Astrocyte (in vitro differentiated cells and primary cell): ENCODE measurements around the gene CEACAM19. TPM values are rescaled to one million over a fixed set of nuclear protein-coding genes. Genes with fewer than 3 reads are reported as not detected.
A peak's percentile ranks its signal among the peaks of the same experiment; 100 is the strongest.

Source experiments
- DNase-seq: peaks from one replicate; pipeline ENCODE4 v3.0.0-alpha.2; 2010; ENCODE audit warnings: low read depth
- FAIRE-seq: peaks from 2 replicates; lab custom pipeline; 2011; peaks lifted over from hg19 to GRCh38; lab: Jason Lieb, UNC
- H2AFZ ChIP-seq: 2 replicates; pipeline ENCODE4 v1.6.0; 2012; ENCODE audit warnings: low read depth, low read length, inconsistent platforms
- H3K27ac ChIP-seq: 2 replicates; pipeline ENCODE4 v1.5.1; 2011; ENCODE audit warnings: low read depth, low read length, inconsistent platforms
- H3K27me3 ChIP-seq: 2 replicates; pipeline ENCODE4 v1.6.0; 2011; ENCODE audit warnings: low read length, inconsistent platforms; ENCODE audit not compliant: insufficient read depth
- H3K36me3 ChIP-seq: 2 replicates; pipeline ENCODE4 v1.5.1; 2011; ENCODE audit warnings: low read length, inconsistent platforms; ENCODE audit not compliant: insufficient read depth
- H3K4me1 ChIP-seq: 2 replicates; pipeline ENCODE4 v1.5.1; 2011; ENCODE audit warnings: low read length, inconsistent platforms; ENCODE audit not compliant: insufficient read depth
- H3K4me2 ChIP-seq: 2 replicates; pipeline ENCODE4 v1.6.0; 2012; ENCODE audit warnings: low read length, inconsistent platforms
- H3K4me3 ChIP-seq: 2 replicates; pipeline ENCODE4 v1.5.1; 2011; ENCODE audit warnings: low read depth, mild to moderate bottlenecking, low read length, inconsistent platforms; ENCODE audit not compliant: insufficient read depth
- H3K79me2 ChIP-seq: 2 replicates; pipeline ENCODE4 v1.6.0; 2012; ENCODE audit warnings: mild to moderate bottlenecking, low read length, inconsistent platforms; ENCODE audit not compliant: insufficient read depth
- H3K9ac ChIP-seq: 2 replicates; pipeline ENCODE4 v1.6.0; 2012; ENCODE audit warnings: mild to moderate bottlenecking, low read length, inconsistent platforms
- H3K9me3 ChIP-seq: 2 replicates; pipeline ENCODE4 v1.5.1; 2012; ENCODE audit warnings: low read depth, mild to moderate bottlenecking, low read length, inconsistent platforms; ENCODE audit not compliant: insufficient read depth
- H4K20me1 ChIP-seq: 2 replicates; pipeline ENCODE4 v1.6.0; 2012; ENCODE audit warnings: low read length, inconsistent platforms; ENCODE audit not compliant: insufficient read depth
- H3K27ac Mint-ChIP-seq: one replicate; pipeline ENCODE4 v1.8.0; 2021; ENCODE audit warnings: mild to moderate bottlenecking, mixed read lengths; ENCODE audit not compliant: unreplicated experiment
- H3K27me3 Mint-ChIP-seq: one replicate; pipeline ENCODE4 v1.8.0; 2021; ENCODE audit warnings: low read depth, mixed read lengths; ENCODE audit not compliant: unreplicated experiment
- H3K36me3 Mint-ChIP-seq: one replicate; pipeline ENCODE4 v1.8.0; 2021; ENCODE audit warnings: low read depth, mixed read lengths; ENCODE audit not compliant: unreplicated experiment
- H3K4me1 Mint-ChIP-seq: one replicate; pipeline ENCODE4 v1.8.0; 2021; ENCODE audit warnings: low read depth, mixed read lengths; ENCODE audit not compliant: unreplicated experiment
- H3K4me3 Mint-ChIP-seq: one replicate; pipeline ENCODE4 v1.8.0; 2021; ENCODE audit warnings: mild to moderate bottlenecking, moderate library complexity, mixed read lengths; ENCODE audit not compliant: unreplicated experiment
- H3K9me3 Mint-ChIP-seq: one replicate; pipeline ENCODE4 v1.8.0; 2021; ENCODE audit warnings: mild to moderate bottlenecking, mixed read lengths; ENCODE audit not compliant: unreplicated experiment
- CTCF ChIP-seq: IDR thresholded peaks from 2 replicates; pipeline ENCODE4 v1.5.1; 2011; ENCODE audit warnings: low read depth, mild to moderate bottlenecking, inconsistent platforms, low read length, moderate library complexity; ENCODE audit not compliant: insufficient read depth
- EZH2 ChIP-seq: IDR thresholded peaks from 2 replicates; pipeline ENCODE4 v1.6.1; 2012; ENCODE audit warnings: mild to moderate bottlenecking, low read length, inconsistent platforms; ENCODE audit not compliant: insufficient read depth
- total RNA-seq: library from RNA; stranded (reverse); gene quantifications from 2 replicates; pipeline ENCODE4 v1.2.1, GENCODE V29; 2021

The CEACAM19 gene
- total RNA-seq, 1 donor from 2014 or later = 8.0 TPM

GRCh38 chr19:44723299-44723951 is 52.1 kb downstream of the CEACAM19 start:
- Histone ChIP-seq H3K27me3 (no peaks in the 10 kb centered on the region), H3K4me2 (no peak overlapping the region), H3K36me3 (no peaks in the 10 kb centered on the region), H2AFZ (no peak overlapping the region), H4K20me1 (no peaks in the 10 kb centered on the region), H3K9me3 (no peaks in the 10 kb centered on the region), H3K4me3 (no peak overlapping the region), H3K4me1 (peaks cover 29% of the 10 kb centered on the region), H3K79me2 (no peaks in the 10 kb centered on the region), H3K9ac (no peak overlapping the region), H3K27ac (no peak overlapping the region)
- peaks cover 3% of the 10 kb centered on the region for H3K9me3 Mint-ChIP-seq
- FAIRE-seq (no peak), DNase-seq (no peak)
- H3K27me3 Mint-ChIP-seq = peaks cover 7% of the 10 kb centered on the region
- peak overlapping the region; percentile 70 for H3K4me3 Mint-ChIP-seq
- H3K4me1 Mint-ChIP-seq = peaks cover 15% of the 10 kb centered on the region
- no peak for TF ChIP-seq CTCF
- TF ChIP-seq EZH2 = no peak
- H3K36me3 Mint-ChIP-seq = no peaks in the 10 kb centered on the region
- H3K27ac Mint-ChIP-seq = no peak overlapping the region

GRCh38 chr19:44723952-44724319 is 52.7 kb downstream of the CEACAM19 start:
- H3K27me3 Mint-ChIP-seq = peaks cover 9% of the 10 kb centered on the region
- H3K36me3 ChIP-seq = no peaks in the 10 kb centered on the region
- H3K4me1 ChIP-seq = peaks cover 24% of the 10 kb centered on the region
- H3K9ac ChIP-seq = peak overlapping the region; percentile 15
- H3K27ac Mint-ChIP-seq = no peak overlapping the region
- FAIRE-seq (no peak), DNase-seq (peak; percentile 39)
- H3K9me3 ChIP-seq = no peaks in the 10 kb centered on the region
- H3K4me1 Mint-ChIP-seq = peaks cover 13% of the 10 kb centered on the region
- peaks cover 3% of the 10 kb centered on the region for H3K9me3 Mint-ChIP-seq
- no peak overlapping the region for H3K27ac ChIP-seq
- H3K36me3 Mint-ChIP-seq = no peaks in the 10 kb centered on the region
- H3K79me2 ChIP-seq = no peaks in the 10 kb centered on the region
- peak; percentile 98 for TF ChIP-seq CTCF
- TF ChIP-seq EZH2 = no peak
- no peaks in the 10 kb centered on the region for H4K20me1 ChIP-seq
- peak overlapping the region; percentile 73 for H3K4me2 ChIP-seq
- H2AFZ ChIP-seq = no peak overlapping the region
- H3K27me3 ChIP-seq = no peaks in the 10 kb centered on the region
- peak overlapping the region; percentile 70 for H3K4me3 Mint-ChIP-seq
- H3K4me3 ChIP-seq = no peak overlapping the region

- H3K27me3 ChIP-seq = no peaks in the 10 kb centered on the region
- Mint-ChIP-seq H3K9me3 (peaks cover 3% of the 10 kb centered on the region), H3K27ac (no peak overlapping the region), H3K27me3 (peaks cover 11% of the 10 kb centered on the region), H3K36me3 (no peaks in the 10 kb centered on the region), H3K4me1 (peaks cover 13% of the 10 kb centered on the region), H3K4me3 (no peak overlapping the region)
- TF ChIP-seq EZH2 (no peak), CTCF (no peak)
- H4K20me1 ChIP-seq = no peaks in the 10 kb centered on the region
- no peak overlapping the region for H2AFZ ChIP-seq
- DNase-seq (no peak), FAIRE-seq (no peak)
- peaks cover 18% of the 10 kb centered on the region for H3K4me1 ChIP-seq
- no peaks in the 10 kb centered on the region for H3K9me3 ChIP-seq
- H3K36me3 ChIP-seq = no peaks in the 10 kb centered on the region
- no peak overlapping the region for H3K9ac ChIP-seq
- no peaks in the 10 kb centered on the region for H3K79me2 ChIP-seq
- H3K4me2 ChIP-seq = no peak overlapping the region
- H3K4me3 ChIP-seq = no peak overlapping the region
- H3K27ac ChIP-seq = no peak overlapping the region
Observed at GRCh38 chr19:44725251-44725650, 54.0 kb downstream of the CEACAM19 start.
